Measurements from ENCODE around the gene PTPRM. TPM values are rescaled to one million over a fixed set of nuclear protein-coding genes. Genes with fewer than 3 reads are reported as not detected.
"Not testable (repeated sequence)": the region's sequence is repeated elsewhere in the genome, so short reads cannot be mapped to it uniquely, and the experiment has no call there.

The PTPRM gene
- total RNA-seq, 1 donor from 2014 or later: 65.5 TPM

DNA sequence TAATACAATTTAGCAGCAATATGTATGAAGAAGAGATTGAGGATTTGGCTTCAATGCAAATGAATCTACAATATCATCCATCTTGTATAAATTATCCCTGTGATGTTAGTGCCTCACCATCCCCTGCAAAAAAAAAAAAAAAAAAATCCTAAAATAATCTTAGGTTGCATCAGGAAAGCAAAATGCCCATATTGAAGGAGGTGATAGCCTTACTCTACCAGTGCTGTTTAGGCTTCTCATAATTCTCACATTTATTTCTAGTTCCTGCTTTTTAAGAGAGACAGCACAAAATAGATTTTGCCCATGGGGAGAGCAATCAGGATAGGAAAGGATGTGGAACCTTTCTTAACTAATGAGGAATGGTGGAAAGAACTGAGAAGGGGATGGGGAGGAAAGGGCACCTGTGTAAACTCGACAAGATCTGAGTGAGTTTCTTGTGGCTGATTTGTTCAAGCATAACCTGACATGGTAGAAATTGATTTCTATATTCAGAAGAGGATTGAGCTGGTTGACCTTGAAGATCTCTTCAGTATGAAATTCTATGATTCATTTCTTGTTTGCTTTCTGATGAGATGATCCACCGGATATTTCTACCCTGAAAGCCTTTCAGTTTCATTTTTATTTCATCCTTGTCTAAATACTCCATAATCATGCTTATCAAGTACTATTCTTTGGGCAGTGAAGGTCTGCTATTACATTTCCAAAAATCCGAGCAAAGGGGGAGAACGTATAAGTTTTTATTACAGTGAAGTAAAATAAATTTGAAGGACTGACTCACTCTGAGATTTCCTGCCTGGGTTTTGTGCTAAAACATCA, 391.2 kb downstream of the PTPRM start:
- Histone ChIP-seq H3K27me3 (ENCODE audit: control insufficient read depth, insufficient read depth, low read length) (no peaks in the 10 kb centered on the region), H3K4me3 (ENCODE audit: low read depth, low read length) (no peak overlapping the region), H3K36me3 (ENCODE audit: control insufficient read depth, insufficient read depth, low read length) (no peaks in the 10 kb centered on the region)
- DNase-seq (ENCODE audit: low read depth): no peak
- TF ChIP-seq, protein P1, sequence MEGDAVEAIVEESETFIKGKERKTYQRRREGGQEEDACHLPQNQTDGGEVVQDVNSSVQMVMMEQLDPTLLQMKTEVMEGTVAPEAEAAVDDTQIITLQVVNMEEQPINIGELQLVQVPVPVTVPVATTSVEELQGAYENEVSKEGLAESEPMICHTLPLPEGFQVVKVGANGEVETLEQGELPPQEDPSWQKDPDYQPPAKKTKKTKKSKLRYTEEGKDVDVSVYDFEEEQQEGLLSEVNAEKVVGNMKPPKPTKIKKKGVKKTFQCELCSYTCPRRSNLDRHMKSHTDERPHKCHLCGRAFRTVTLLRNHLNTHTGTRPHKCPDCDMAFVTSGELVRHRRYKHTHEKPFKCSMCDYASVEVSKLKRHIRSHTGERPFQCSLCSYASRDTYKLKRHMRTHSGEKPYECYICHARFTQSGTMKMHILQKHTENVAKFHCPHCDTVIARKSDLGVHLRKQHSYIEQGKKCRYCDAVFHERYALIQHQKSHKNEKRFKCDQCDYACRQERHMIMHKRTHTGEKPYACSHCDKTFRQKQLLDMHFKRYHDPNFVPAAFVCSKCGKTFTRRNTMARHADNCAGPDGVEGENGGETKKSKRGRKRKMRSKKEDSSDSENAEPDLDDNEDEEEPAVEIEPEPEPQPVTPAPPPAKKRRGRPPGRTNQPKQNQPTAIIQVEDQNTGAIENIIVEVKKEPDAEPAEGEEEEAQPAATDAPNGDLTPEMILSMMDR (IDR thresholded peaks at IDR 0.05; ENCODE audit: insufficient read depth, low read length, poor library complexity, severe bottlenecking): no peak

DNA sequence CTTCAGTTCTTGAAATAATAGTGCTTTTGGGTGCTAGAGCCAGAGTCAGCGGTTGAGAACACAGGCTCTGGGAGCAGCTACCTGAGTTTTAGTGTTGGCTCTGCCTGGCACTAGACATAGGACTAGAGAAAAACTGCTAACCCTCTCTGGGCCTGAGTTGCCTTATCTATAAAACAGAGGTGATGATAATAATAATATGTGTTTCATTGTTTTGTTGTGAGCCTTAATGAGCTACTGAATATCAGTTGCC, 391.7 kb downstream of the PTPRM start:
- H3K27me3 ChIP-seq (ENCODE audit: control insufficient read depth, insufficient read depth, low read length): no peaks in the 10 kb centered on the region
- no peak for DNase-seq (ENCODE audit: low read depth)
- no peaks in the 10 kb centered on the region for H3K36me3 ChIP-seq (ENCODE audit: control insufficient read depth, insufficient read depth, low read length)
- TF ChIP-seq, protein P1 (IDR thresholded peaks at IDR 0.05; ENCODE audit: insufficient read depth, low read length, poor library complexity, severe bottlenecking): no peak
- H3K4me3 ChIP-seq (ENCODE audit: low read depth, low read length): no peak overlapping the region

DNA sequence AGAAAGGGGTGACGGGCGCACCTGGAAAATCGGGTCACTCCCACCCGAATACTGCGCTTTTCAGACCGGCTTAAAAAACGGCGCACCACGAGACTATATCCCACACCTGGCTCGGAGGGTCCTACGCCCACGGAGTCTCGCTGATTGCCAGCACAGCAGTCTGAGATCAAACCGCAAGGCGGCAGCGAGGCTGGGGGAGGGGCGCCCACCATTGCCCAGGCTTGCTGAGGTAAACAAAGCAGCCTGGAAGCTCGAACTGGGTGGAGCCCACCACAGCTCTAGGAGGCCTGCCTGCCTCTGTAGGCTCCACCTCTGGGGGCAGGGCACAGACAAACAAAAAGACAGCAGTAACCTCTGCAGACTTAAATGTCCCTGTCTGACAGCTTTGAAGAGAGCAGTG, 399.6 kb downstream of the PTPRM start:
- H3K27me3 ChIP-seq (ENCODE audit: control insufficient read depth, insufficient read depth, low read length); H3K4me3 ChIP-seq (ENCODE audit: low read depth, low read length); DNase-seq (ENCODE audit: low read depth); H3K36me3 ChIP-seq (ENCODE audit: control insufficient read depth, insufficient read depth, low read length): not testable (repeated sequence)

DNA sequence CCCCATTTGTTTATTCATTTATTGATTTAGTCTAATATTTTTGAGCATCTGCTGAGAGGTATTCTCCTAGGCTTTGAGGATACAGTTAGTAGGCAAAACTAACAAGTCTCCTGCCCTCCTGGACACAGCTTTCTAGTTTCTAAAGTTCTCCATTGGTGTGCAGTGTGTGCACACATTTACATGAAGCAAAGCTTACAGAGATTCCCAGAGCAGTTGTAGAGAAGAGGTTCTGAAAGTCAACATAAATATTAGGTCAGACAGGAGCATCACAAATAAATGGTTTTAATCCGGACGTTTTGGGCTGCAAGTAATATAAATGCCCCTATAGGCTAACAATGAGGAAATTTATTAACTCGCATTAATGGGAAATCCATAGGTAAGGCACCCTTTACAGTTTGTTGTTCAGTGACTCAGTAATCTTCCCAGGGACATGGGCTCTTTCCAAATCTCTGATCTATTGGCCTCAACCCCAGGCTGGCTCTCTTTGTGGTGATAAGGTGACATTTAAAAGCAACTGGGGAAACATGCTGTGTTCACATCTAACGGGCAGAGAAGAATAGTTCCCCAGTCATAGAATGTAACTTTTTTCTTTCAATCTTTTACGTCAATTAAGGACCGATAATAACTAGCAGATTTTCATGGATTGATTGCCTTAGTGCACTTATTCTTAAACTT, 407.2 kb downstream of the PTPRM start:
- H3K27me3 ChIP-seq (ENCODE audit: control insufficient read depth, insufficient read depth, low read length): no peaks in the 10 kb centered on the region
- TF ChIP-seq, protein P1 (IDR thresholded peaks at IDR 0.05; ENCODE audit: insufficient read depth, low read length, poor library complexity, severe bottlenecking): no peak
- H3K36me3 ChIP-seq (ENCODE audit: control insufficient read depth, insufficient read depth, low read length): no peaks in the 10 kb centered on the region
- H3K4me3 ChIP-seq (ENCODE audit: low read depth, low read length): no peak overlapping the region
- no peak for DNase-seq (ENCODE audit: low read depth)

DNA sequence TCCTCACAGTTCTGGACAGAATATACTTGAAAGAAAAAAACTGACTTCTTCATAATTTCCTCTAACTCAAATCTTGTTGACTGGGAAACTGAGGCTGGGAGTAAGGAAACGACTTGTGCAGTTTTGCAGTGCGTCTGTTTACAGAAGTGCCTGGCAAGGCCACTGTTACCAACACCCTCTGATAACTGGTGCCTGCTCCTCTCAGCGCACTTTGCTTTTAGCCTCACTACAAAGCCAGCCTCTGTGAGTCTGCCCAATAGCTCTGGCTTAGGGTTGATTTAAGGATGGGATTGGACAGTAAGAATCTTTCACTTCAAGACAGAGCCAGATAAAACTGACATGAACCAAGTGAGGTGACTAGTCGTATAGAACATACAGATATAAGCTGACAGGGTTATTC, 410.8 kb downstream of the PTPRM start:
- no peaks in the 10 kb centered on the region for H3K36me3 ChIP-seq (ENCODE audit: control insufficient read depth, insufficient read depth, low read length)
- no peaks in the 10 kb centered on the region for H3K27me3 ChIP-seq (ENCODE audit: control insufficient read depth, insufficient read depth, low read length)
- H3K4me3 ChIP-seq (ENCODE audit: low read depth, low read length): no peak overlapping the region
- DNase-seq (ENCODE audit: low read depth): no peak
- TF ChIP-seq, protein P1 (IDR thresholded peaks at IDR 0.05; ENCODE audit: insufficient read depth, low read length, poor library complexity, severe bottlenecking): no peak

DNA sequence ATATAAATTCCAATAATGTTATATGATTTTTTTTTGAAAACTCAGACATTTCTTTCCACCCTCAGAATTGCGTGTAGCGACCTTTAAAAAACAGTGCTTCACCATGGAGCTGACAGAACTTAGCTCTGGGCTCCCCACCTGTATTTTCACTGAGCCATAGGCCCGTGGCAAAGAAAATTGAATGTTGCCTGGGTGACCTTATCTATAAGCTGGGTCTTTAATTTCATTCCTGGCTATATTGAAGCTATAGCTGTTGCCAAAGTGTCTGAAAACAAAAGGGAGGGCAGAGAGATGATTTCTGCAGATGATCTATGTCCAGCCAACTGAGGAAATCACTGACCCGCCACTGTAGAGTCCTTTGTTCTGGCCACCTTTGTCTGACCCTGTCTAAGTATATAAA, 411.7 kb downstream of the PTPRM start:
- no peak for DNase-seq (ENCODE audit: low read depth)
- Histone ChIP-seq H3K4me3 (ENCODE audit: low read depth, low read length) (no peak overlapping the region), H3K27me3 (ENCODE audit: control insufficient read depth, insufficient read depth, low read length) (no peaks in the 10 kb centered on the region), H3K36me3 (ENCODE audit: control insufficient read depth, insufficient read depth, low read length) (no peaks in the 10 kb centered on the region)
- TF ChIP-seq, protein P1 (IDR thresholded peaks at IDR 0.05; ENCODE audit: insufficient read depth, low read length, poor library complexity, severe bottlenecking): no peak
